ENCODE measurements around the gene DNAJA2. TPM values are rescaled to one million over a fixed set of nuclear protein-coding genes. Genes with fewer than 3 reads are reported as not detected.

DNAJA2 gene
- polyA plus RNA-seq, 2 of the 4 experiments (the other 2 are of a cell fraction), result 33.7 to 82.3 TPM

DNA sequence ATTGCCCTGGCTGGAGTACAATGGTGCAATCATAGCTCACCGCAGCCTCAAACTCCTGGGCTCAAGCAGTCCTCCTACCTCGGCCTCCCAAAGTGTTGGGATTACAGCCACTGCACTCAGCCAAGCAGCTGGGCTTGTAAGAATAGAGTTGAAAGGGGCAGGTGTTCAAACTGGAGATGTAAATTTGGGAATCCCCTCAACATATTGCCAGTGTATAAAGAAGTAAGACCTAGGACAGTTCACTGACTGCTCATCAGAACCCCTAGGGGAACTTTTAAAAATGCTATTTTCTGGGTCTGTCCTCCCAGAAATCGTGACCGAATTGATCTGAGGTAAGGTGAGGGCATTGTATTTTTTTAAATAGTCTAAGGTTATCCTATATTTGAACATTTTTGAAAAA is 8.9 kb upstream of the DNAJA2 start:
- DNase-seq (ENCODE audit: low read depth in 1 of 2, low spot score in 1 of 2) (no peak), ATAC-seq (no peak), FAIRE-seq (no peak)
- ChIA-PET CTCF (no interaction called here), POLR2A (no interaction called here)
- Histone ChIP-seq H3K9me3 (no peaks in the 10 kb centered on the region), H3K27ac (no peak overlapping the region), H3K4me3 (no peak overlapping the region), H3K4me1 (no peaks in the 10 kb centered on the region), H3K4me2 (no peak overlapping the region)
- 76% methylated on average over 4 of the region's 4 CpGs for WGBS (ENCODE audit: missing lambda C conversion rate)
- TF ChIP-seq, protein P1, sequence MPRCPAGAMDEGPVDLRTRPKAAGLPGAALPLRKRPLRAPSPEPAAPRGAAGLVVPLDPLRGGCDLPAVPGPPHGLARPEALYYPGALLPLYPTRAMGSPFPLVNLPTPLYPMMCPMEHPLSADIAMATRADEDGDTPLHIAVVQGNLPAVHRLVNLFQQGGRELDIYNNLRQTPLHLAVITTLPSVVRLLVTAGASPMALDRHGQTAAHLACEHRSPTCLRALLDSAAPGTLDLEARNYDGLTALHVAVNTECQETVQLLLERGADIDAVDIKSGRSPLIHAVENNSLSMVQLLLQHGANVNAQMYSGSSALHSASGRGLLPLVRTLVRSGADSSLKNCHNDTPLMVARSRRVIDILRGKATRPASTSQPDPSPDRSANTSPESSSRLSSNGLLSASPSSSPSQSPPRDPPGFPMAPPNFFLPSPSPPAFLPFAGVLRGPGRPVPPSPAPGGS (IDR thresholded peaks at IDR 0.05), result no peak
- TF ChIP-seq NPAS2 (CRISPR knock-in tag; IDR thresholded peaks at IDR 0.05; ENCODE audit: borderline replicate concordance), result no peak
- no peak for TF ChIP-seq EP300 (IDR thresholded peaks at IDR 0.05)
- TF ChIP-seq RCOR1 (IDR thresholded peaks at IDR 0.05; ENCODE audit: low read depth, low read length), result no peak
- TF ChIP-seq JUN (IDR thresholded peaks at IDR 0.05), result no peak
- TF ChIP-seq CHD4 (IDR thresholded peaks at IDR 0.05; ENCODE audit: borderline replicate concordance), result no peak
- TF ChIP-seq HOXB13 (CRISPR knock-in tag; IDR thresholded peaks at IDR 0.05; ENCODE audit: low read depth), result no peak
- no peak for TF ChIP-seq SMC3 (IDR thresholded peaks at IDR 0.05)
- TF ChIP-seq, protein P2, sequence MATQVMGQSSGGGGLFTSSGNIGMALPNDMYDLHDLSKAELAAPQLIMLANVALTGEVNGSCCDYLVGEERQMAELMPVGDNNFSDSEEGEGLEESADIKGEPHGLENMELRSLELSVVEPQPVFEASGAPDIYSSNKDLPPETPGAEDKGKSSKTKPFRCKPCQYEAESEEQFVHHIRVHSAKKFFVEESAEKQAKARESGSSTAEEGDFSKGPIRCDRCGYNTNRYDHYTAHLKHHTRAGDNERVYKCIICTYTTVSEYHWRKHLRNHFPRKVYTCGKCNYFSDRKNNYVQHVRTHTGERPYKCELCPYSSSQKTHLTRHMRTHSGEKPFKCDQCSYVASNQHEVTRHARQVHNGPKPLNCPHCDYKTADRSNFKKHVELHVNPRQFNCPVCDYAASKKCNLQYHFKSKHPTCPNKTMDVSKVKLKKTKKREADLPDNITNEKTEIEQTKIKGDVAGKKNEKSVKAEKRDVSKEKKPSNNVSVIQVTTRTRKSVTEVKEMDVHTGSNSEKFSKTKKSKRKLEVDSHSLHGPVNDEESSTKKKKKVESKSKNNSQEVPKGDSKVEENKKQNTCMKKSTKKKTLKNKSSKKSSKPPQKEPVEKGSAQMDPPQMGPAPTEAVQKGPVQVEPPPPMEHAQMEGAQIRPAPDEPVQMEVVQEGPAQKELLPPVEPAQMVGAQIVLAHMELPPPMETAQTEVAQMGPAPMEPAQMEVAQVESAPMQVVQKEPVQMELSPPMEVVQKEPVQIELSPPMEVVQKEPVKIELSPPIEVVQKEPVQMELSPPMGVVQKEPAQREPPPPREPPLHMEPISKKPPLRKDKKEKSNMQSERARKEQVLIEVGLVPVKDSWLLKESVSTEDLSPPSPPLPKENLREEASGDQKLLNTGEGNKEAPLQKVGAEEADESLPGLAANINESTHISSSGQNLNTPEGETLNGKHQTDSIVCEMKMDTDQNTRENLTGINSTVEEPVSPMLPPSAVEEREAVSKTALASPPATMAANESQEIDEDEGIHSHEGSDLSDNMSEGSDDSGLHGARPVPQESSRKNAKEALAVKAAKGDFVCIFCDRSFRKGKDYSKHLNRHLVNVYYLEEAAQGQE (IDR thresholded peaks at IDR 0.05), result no peak

DNA sequence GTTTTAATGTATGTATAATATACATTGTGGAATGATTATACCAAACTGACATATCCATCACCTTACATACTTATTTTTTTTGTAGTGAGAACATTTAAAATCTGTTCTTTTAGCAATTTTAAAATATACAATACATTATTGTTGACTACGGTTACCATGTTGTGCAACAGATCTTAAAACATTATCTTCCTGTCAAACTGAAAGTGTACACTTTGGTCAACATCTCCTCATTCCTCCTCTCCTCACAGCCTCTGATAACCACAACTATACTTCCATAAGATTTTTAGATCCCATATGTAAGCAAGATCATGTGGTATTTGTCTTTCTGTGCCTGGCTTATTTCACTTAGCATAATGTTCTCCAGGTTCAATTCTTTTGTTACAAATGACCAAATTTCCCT is 7.5 kb upstream of the DNAJA2 start:
- Histone ChIP-seq H3K9me3 (no peaks in the 10 kb centered on the region), H3K27ac (no peak overlapping the region), H3K4me2 (no peak overlapping the region), H3K4me1 (peaks cover 12% of the 10 kb centered on the region), H3K4me3 (no peak overlapping the region)
- ChIA-PET CTCF (no interaction called here), POLR2A (no interaction called here)
- ATAC-seq, result no peak
- no peak for DNase-seq (ENCODE audit: low read depth in 1 of 2, low spot score in 1 of 2)
- TF ChIP-seq HEYL (CRISPR knock-in tag; IDR thresholded peaks at IDR 0.05), result no peak
- no peak for TF ChIP-seq RCOR1 (IDR thresholded peaks at IDR 0.05; ENCODE audit: low read depth, low read length)
- TF ChIP-seq, protein P3, sequence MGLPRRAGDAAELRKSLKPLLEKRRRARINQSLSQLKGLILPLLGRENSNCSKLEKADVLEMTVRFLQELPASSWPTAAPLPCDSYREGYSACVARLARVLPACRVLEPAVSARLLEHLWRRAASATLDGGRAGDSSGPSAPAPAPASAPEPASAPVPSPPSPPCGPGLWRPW (IDR thresholded peaks at IDR 0.05), result no peak
- TF ChIP-seq EHMT2 (IDR thresholded peaks at IDR 0.05; ENCODE audit: low read depth), result no peak
- TF ChIP-seq TFCP2L1 (CRISPR knock-in tag; IDR thresholded peaks at IDR 0.05), result no peak
- no peak for TF ChIP-seq JUNB (IDR thresholded peaks at IDR 0.05)
- TF ChIP-seq, protein P4, sequence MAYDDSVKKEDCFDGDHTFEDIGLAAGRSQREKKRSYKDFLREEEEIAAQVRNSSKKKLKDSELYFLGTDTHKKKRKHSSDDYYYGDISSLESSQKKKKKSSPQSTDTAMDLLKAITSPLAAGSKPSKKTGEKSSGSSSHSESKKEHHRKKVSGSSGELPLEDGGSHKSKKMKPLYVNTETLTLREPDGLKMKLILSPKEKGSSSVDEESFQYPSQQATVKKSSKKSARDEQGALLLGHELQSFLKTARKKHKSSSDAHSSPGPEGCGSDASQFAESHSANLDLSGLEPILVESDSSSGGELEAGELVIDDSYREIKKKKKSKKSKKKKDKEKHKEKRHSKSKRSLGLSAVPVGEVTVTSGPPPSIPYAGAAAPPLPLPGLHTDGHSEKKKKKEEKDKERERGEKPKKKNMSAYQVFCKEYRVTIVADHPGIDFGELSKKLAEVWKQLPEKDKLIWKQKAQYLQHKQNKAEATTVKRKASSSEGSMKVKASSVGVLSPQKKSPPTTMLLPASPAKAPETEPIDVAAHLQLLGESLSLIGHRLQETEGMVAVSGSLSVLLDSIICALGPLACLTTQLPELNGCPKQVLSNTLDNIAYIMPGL (CRISPR knock-in tag; IDR thresholded peaks at IDR 0.05; ENCODE audit: borderline replicate concordance), result no peak
- TF ChIP-seq FOSL2 (IDR thresholded peaks at IDR 0.05), result no peak
- no peak for TF ChIP-seq FOSL2 (CRISPR knock-in tag; IDR thresholded peaks at IDR 0.05)
- no peak for TF ChIP-seq SMC3 (IDR thresholded peaks at IDR 0.05)
- TF ChIP-seq FOXS1 (CRISPR knock-in tag; IDR thresholded peaks at IDR 0.05), result no peak
- TF ChIP-seq, protein P5, sequence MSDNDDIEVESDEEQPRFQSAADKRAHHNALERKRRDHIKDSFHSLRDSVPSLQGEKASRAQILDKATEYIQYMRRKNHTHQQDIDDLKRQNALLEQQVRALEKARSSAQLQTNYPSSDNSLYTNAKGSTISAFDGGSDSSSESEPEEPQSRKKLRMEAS (IDR thresholded peaks at IDR 0.05), result no peak
- FAIRE-seq, result no peak
- WGBS (ENCODE audit: missing lambda C conversion rate), result 93% methylated on average over 1 of the region's 1 CpG
